OCI-LY7 (cell line): ENCODE measurements around the gene LEPR.

Source experiments
- CTCF ChIP-seq: fragments of 200-600 bp; sonication (generic); conservative IDR thresholded peaks from 2 replicates; pipeline ENCODE4 v1.5.1; 2014; ENCODE audit warnings: mild to moderate bottlenecking, antibody characterized with exemption, low read length, moderate library complexity, mixed read lengths
- EZH2phosphoT487 ChIP-seq: fragments of 200-600 bp; sonication (generic); IDR thresholded peaks from 2 replicates; pipeline ENCODE4 v1.6.1; 2018; ENCODE audit warnings: low read depth, borderline replicate concordance, mild to moderate bottlenecking, mixed run types, antibody characterized with exemption, low read length, moderate library complexity, mixed read lengths

- TF ChIP-seq CTCF (no peak), EZH2phosphoT487 (no peak)
These were observed 47.1 kb downstream of the LEPR start for GRCh38 chr1:65467536-65467935.
